DND-41 (cell line): ENCODE data around the gene ANKS1A.

ENCODE experiments used
- ATAC-seq: fragments of 200-7000 bp; cut with Tn5 transposase; 3 replicates; pipeline ENCODE4 v1.9.1; 2021; ENCODE audit warnings: low read depth; ENCODE audit not compliant: insufficient read depth
- DNase-seq: peaks from one replicate; pipeline ENCODE4 v3.0.0-alpha.2; 2020
- H2AFZ ChIP-seq: 2 replicates; pipeline ENCODE4 v1.6.0; 2012; ENCODE audit warnings: low read depth, low read length
- H3K27ac ChIP-seq: 2 replicates; pipeline ENCODE4 v1.5.1; 2012; ENCODE audit warnings: low read length, inconsistent platforms
- H3K27me3 ChIP-seq: fragments of 200-600 bp; sonication (generic); 2 replicates; pipeline ENCODE4 v1.6.0; 2012; ENCODE audit warnings: low read length, mild to moderate bottlenecking, inconsistent platforms; ENCODE audit not compliant: insufficient read depth, poor library complexity
- H3K36me3 ChIP-seq: 2 replicates; pipeline ENCODE4 v1.5.1; 2012; ENCODE audit warnings: low read length, inconsistent platforms; ENCODE audit not compliant: insufficient read depth
- H3K4me1 ChIP-seq: 2 replicates; pipeline ENCODE4 v1.5.1; 2012; ENCODE audit warnings: mild to moderate bottlenecking, low read length; ENCODE audit not compliant: insufficient read depth
- H3K4me2 ChIP-seq: 2 replicates; pipeline ENCODE4 v1.6.0; 2012; ENCODE audit warnings: mild to moderate bottlenecking, moderate library complexity, low read length, inconsistent platforms; ENCODE audit not compliant: insufficient read depth
- H3K4me3 ChIP-seq, 2 experiments: fragments of 200-600 bp in 1 of 2; shearing (Covaris generic) in 1 of 2; 2 replicates each; pipeline ENCODE4 v1.5.1; 2012 to 2016; ENCODE audit warnings: inconsistent platforms in 2 of 2, low read length in 2 of 2, mild to moderate bottlenecking in 2 of 2, low read depth in 1 of 2, moderate library complexity in 1 of 2
- H3K79me2 ChIP-seq: 2 replicates; pipeline ENCODE4 v1.6.0; 2012; ENCODE audit warnings: low read length, inconsistent platforms; ENCODE audit not compliant: insufficient read depth
- H3K9ac ChIP-seq: 2 replicates; pipeline ENCODE4 v1.6.0; 2012; ENCODE audit warnings: low read depth, mild to moderate bottlenecking, inconsistent platforms, low read length, moderate library complexity
- H3K9me3 ChIP-seq: 2 replicates; pipeline ENCODE4 v1.5.1; 2012; ENCODE audit warnings: low read length, moderate library complexity, mild to moderate bottlenecking, inconsistent platforms; ENCODE audit not compliant: insufficient read depth, severe bottlenecking
- H4K20me1 ChIP-seq: 2 replicates; pipeline ENCODE4 v1.6.0; 2012; ENCODE audit warnings: low read length; ENCODE audit not compliant: insufficient read depth
- CTCF ChIP-seq: IDR thresholded peaks from 2 replicates; pipeline ENCODE4 v1.5.1; 2012; ENCODE audit warnings: borderline replicate concordance, low read length, moderate library complexity, mild to moderate bottlenecking; ENCODE audit not compliant: poor library complexity, severe bottlenecking; ENCODE audit errors: extremely low read depth
- EZH2 ChIP-seq: IDR thresholded peaks from 3 replicates; pipeline ENCODE4 v1.6.1; 2012; ENCODE audit warnings: borderline replicate concordance, low read depth, mild to moderate bottlenecking, moderate library complexity, low read length, inconsistent platforms; ENCODE audit not compliant: severe bottlenecking

The ANKS1A gene

GRCh38 chr6:34969662-34970265 lies 80.7 kb downstream of the ANKS1A start:
- Histone ChIP-seq H3K79me2 (no peaks in the 10 kb centered on the region), H3K27ac (no peak overlapping the region), H3K4me3 (no peak overlapping the region), H3K36me3 (peaks cover 6% of the 10 kb centered on the region; the same call in 1 of the 2 replicates), H3K4me2 (no peak overlapping the region), H2AFZ (no peak overlapping the region), H3K9ac (no peak overlapping the region), H4K20me1 (0 out of 2 replicates have a peak, but pooled peaks cover 2% of the 10 kb centered on the region), H3K9me3 (no peaks in the 10 kb centered on the region), H3K27me3 (no peaks in the 10 kb centered on the region), H3K4me1 (no peaks in the 10 kb centered on the region)
- DNase-seq (no peak), ATAC-seq (no peak)
- TF ChIP-seq EZH2 (no peak), CTCF (no peak)

- ATAC-seq, result no peak
- H3K27me3 ChIP-seq, result no peaks in the 10 kb centered on the region
- H3K4me2 ChIP-seq, result no peak overlapping the region
- H3K9ac ChIP-seq, result no peak overlapping the region
- H3K79me2 ChIP-seq, result no peaks in the 10 kb centered on the region
- H3K9me3 ChIP-seq, result no peaks in the 10 kb centered on the region
- 0 out of 2 replicates have a peak, but pooled peaks cover 2% of the 10 kb centered on the region for H4K20me1 ChIP-seq
- TF ChIP-seq EZH2 (no peak), CTCF (no peak)
- DNase-seq, result no peak
- no peak overlapping the region for H3K27ac ChIP-seq
- H3K4me1 ChIP-seq, result no peaks in the 10 kb centered on the region
- H3K36me3 ChIP-seq, result peaks cover 6% of the 10 kb centered on the region; the same call in 1 of the 2 replicates
- H3K4me3 ChIP-seq, result no peak overlapping the region
- H2AFZ ChIP-seq, result no peak overlapping the region
Measured at GRCh38 chr6:34970488-34970887, 81.4 kb downstream of the ANKS1A start.

- TF ChIP-seq CTCF (no peak), EZH2 (no peak)
- Histone ChIP-seq H3K79me2 (no peaks in the 10 kb centered on the region), H3K4me2 (no peak overlapping the region), H3K4me3 (no peak overlapping the region), H3K36me3 (peaks cover 6% of the 10 kb centered on the region; the same call in 1 of the 2 replicates), H3K9ac (no peak overlapping the region), H3K27me3 (no peaks in the 10 kb centered on the region), H2AFZ (no peak overlapping the region), H4K20me1 (0 out of 2 replicates have a peak, but pooled peaks cover 2% of the 10 kb centered on the region), H3K9me3 (no peaks in the 10 kb centered on the region), H3K27ac (no peak overlapping the region), H3K4me1 (no peaks in the 10 kb centered on the region)
- DNase-seq (no peak), ATAC-seq (no peak)
Measured at GRCh38 chr6:34970957-34971356, 81.9 kb downstream of the ANKS1A start.
